CD1c-positive myeloid dendritic cell (primary cell): ENCODE data around the gene RAPGEF5.
A peak's percentile ranks its signal among the peaks of the same experiment; 100 is the strongest.
"Not testable (repeated sequence)": the region's sequence is repeated elsewhere in the genome, so short reads cannot be mapped to it uniquely, and the experiment has no call there.

Experiments
- DNase-seq: peaks from one replicate; pipeline ENCODE4 v3.0.0-alpha.2; 2016; ENCODE audit errors: extremely low spot score

The RAPGEF5 gene

GRCh38 chr7:22087861-22088260 lies 269.1 kb downstream of the RAPGEF5 start:
- no peak for DNase-seq

- DNase-seq = no peak
These were observed 273.2 kb downstream of the RAPGEF5 start for GRCh38 chr7:22083704-22084240.

GRCh38 chr7:22082886-22083703 lies 273.9 kb downstream of the RAPGEF5 start:
- DNase-seq = peak; percentile 76

- DNase-seq = peak; percentile 1
These were observed 274.4 kb downstream of the RAPGEF5 start for GRCh38 chr7:22082553-22082885.

- not testable (repeated sequence) for DNase-seq
These were observed 276.7 kb downstream of the RAPGEF5 start for GRCh38 chr7:22080219-22080618.

GRCh38 chr7:22078872-22079271 lies 278.1 kb downstream of the RAPGEF5 start:
- not testable (repeated sequence) for DNase-seq

- DNase-seq = no peak
These were observed 281.4 kb downstream of the RAPGEF5 start for GRCh38 chr7:22075561-22075960.

- no peak for DNase-seq
These were observed 282.1 kb downstream of the RAPGEF5 start for GRCh38 chr7:22074897-22075296.
